K562 (cell line): ENCODE data around the gene CLASP1. TPM values are rescaled to one million over a fixed set of nuclear protein-coding genes. Genes with fewer than 3 reads are reported as not detected.

ENCODE experiments used
- ARID2 ChIP-seq: fragments of 450-650 bp; IDR thresholded peaks from 2 replicates; pipeline ENCODE4 v1.6.1; 2017; ENCODE audit warnings: antibody characterized with exemption, mild to moderate bottlenecking
- CBX3 ChIP-seq, 2 experiments: IDR thresholded peaks; 1 replicate in 1 of 2; 2 replicates in 1 of 2; pipeline ENCODE4 v1.6.1; 2012; ENCODE audit warnings: inconsistent platforms in 2 of 2, low read length in 2 of 2, borderline replicate concordance in 1 of 2, control low read depth in 1 of 2
- CEBPZ ChIP-seq: fragments of 150-350 bp; IDR thresholded peaks from 2 replicates; pipeline ENCODE4 v1.6.1; 2014; ENCODE audit warnings: low read depth, mild to moderate bottlenecking, low read length, borderline replicate concordance
- EHMT2 ChIP-seq: fragments of 450-650 bp; IDR thresholded peaks from 2 replicates; pipeline ENCODE4 v1.6.1; 2018; ENCODE audit warnings: antibody characterized with exemption
- HDAC1 ChIP-seq, 2 experiments: fragments of 450-650 bp; IDR thresholded peaks; 2 replicates each; pipeline ENCODE4 v1.6.1; 2016 to 2017; ENCODE audit warnings: inconsistent platforms in 1 of 2, mild to moderate bottlenecking in 1 of 2, moderate library complexity in 1 of 2
- ID3 ChIP-seq, 2 experiments: fragments of 250-450 bp in 1 of 2; fragments of 450-650 bp in 1 of 2; sonication (Bioruptor Pico) in 1 of 2; IDR thresholded peaks; 2 replicates each; pipeline versions ENCODE4 v1.6.1 to v1.8.0; 2016 to 2021; ENCODE audit warnings: mild to moderate bottlenecking in 2 of 2, moderate library complexity in 2 of 2, missing compliant biosample characterization in 1 of 2, missing genetic modification characterization in 1 of 2
- RBM25 ChIP-seq: fragments of 200-400 bp; formaldehyde crosslinking; IDR thresholded peaks from 2 replicates; pipeline ENCODE4 v1.6.1; 2018; ENCODE audit warnings: low read length, low read depth, moderate library complexity; ENCODE audit not compliant: severe bottlenecking
- SFPQ ChIP-seq: fragments of 200-400 bp; formaldehyde crosslinking; IDR thresholded peaks from 2 replicates; pipeline ENCODE4 v1.6.1; 2017; ENCODE audit warnings: mild to moderate bottlenecking, low read depth, low read length, moderate library complexity
- SMAD4 ChIP-seq: fragments of 250-450 bp; sonication (Bioruptor Pico); conservative IDR thresholded peaks from 2 replicates; pipeline ENCODE4 v1.8.0; 2021; ENCODE audit warnings: inconsistent platforms, mild to moderate bottlenecking, moderate library complexity
- SMARCA5 ChIP-seq: fragments of 450-650 bp; IDR thresholded peaks from 2 replicates; pipeline ENCODE4 v1.6.1; 2016
- ZBED1 ChIP-seq: IDR thresholded peaks from 2 replicates; pipeline ENCODE4 v1.6.1; 2014
- ZBTB34 ChIP-seq: fragments of 250-450 bp; sonication (Bioruptor Pico); IDR thresholded peaks from 2 replicates; pipeline ENCODE4 v1.8.0; 2021; ENCODE audit warnings: mild to moderate bottlenecking, moderate library complexity
- ZBTB49 ChIP-seq: sonication (generic); formaldehyde crosslinking; IDR thresholded peaks from 2 replicates; pipeline ENCODE4 v1.8.0; 2022; ENCODE audit warnings: missing genetic modification reagents, mild to moderate bottlenecking, borderline replicate concordance
- ZNF23 ChIP-seq: fragments of 250-450 bp; sonication (Bioruptor Pico); IDR thresholded peaks from 2 replicates; pipeline ENCODE4 v1.4.0; 2020; ENCODE audit warnings: mild to moderate bottlenecking
- ZNF696 ChIP-seq: fragments of 250-450 bp; sonication (Bioruptor Pico); conservative IDR thresholded peaks from 2 replicates; pipeline ENCODE4 v1.4.0; 2020; ENCODE audit warnings: mild to moderate bottlenecking, moderate library complexity
- polyA plus RNA-seq, 8 experiments: library from polyadenylated mRNA; depleted of rRNA in 4 of 8; stranded (reverse) in 5 of 8; unstranded in 3 of 8; fragments of >200 nt; fragmentation: Nextera tagmentation in 2 of 8; fragmentation: Illumina TruSeq in 1 of 8; extraction: Ambion mirVana in 2 of 8; extraction: Trizol in 1 of 8; gene quantifications; 2 replicates each; pipeline versions ENCODE4 v1.2.1 to v1.2.3, GENCODE V29; 2011 to 2014; ENCODE audit warnings: inconsistent platforms in 1 of 8, missing spikeins in 1 of 8
- total RNA-seq, 7 experiments: library from RNA; depleted of rRNA in 6 of 7; stranded (reverse); fragments of >200 nt in 6 of 7; fragmentation: Illumina TruSeq in 2 of 7; extraction: Trizol in 2 of 7; gene quantifications; 2 replicates each; pipeline versions ENCODE4 v1.2.1 to v1.2.3, GENCODE V29; 2011 to 2021; ENCODE audit warnings: low replicate concordance in 1 of 7

The CLASP1 gene
- total and polyA plus RNA-seq, 9 of the 15 experiments (the other 6 are each of a cell fraction or from before 2014, with no cell fraction given) = 1.7 to 40.3 (median 20.7) TPM

GRCh38 chr2:121649596-121650314 lies 493 bp upstream of the CLASP1 start (continued):
- TF ChIP-seq ID3 (CRISPR knock-in tag; IDR thresholded peaks at IDR 0.05) (no peak), ID3 (tag; IDR thresholded peaks at IDR 0.05) (0 out of 2 replicates have a peak, but pooled peaks have one; percentile 54), CBX3 (IDR thresholded peaks at IDR 0.05; ENCODE audit: borderline replicate concordance in 1 of 2, low read length in 2 of 2) (no peak), RBM25 (no peak), SMAD4 (CRISPR knock-in tag) (peak; percentile 69), ZNF23 (no peak), ZBTB49 (no peak), CEBPZ (no peak), SMARCA5 (no peak), ZBTB34 (no peak), EHMT2 (no peak), ARID2 (no peak), ZNF696 (no peak), HDAC1 (IDR thresholded peaks at IDR 0.05) (no peak; a peak in 1 of 4 replicates), SFPQ (no peak), ZBED1 (no peak)
